Measurements from ENCODE around the gene CEP72. TPM values are rescaled to one million over a fixed set of nuclear protein-coding genes. Genes with fewer than 3 reads are reported as not detected.

CEP72 gene
- total RNA-seq, 1 donor from 2014 or later, result 7.0 TPM

DNA sequence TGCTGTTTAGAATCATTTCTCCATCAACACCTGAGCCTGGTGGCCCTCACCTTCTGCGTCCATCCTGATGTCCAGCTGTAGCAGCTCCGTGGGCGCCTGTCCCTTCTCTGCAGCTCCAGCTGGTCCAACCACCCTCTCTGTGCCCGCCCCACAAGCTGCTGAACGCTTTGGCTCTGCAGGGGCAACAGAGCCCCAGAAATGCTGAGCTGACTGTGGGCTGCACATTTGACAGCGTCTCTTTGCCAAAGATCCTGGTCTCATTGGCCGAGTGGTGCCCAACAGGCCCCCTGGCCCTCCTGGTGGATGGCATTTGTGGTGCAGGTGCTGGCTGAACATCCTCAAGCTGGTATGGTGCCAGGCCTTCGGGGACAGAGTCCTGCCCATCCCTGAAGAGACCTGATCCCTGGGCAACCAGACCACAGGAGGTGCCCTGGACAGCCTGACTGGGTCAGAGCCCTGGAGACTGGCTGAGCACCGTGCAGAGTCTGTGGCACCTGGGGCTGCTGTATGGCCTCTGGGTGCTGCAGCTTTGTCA is 25.3 kb upstream of the CEP72 start:
- no peaks in the 10 kb centered on the region for H3K4me1 ChIP-seq (ENCODE audit: insufficient read depth, low read length)
- no peak overlapping the region for H3K4me3 Mint-ChIP-seq (ENCODE audit: unreplicated experiment)
- H3K36me3 Mint-ChIP-seq (ENCODE audit: low read depth, unreplicated experiment), result peaks cover 1% of the 10 kb centered on the region
- peaks cover 17% of the 10 kb centered on the region for H3K9me3 Mint-ChIP-seq (ENCODE audit: unreplicated experiment)
- no peak overlapping the region for H3K27ac ChIP-seq (ENCODE audit: low read depth, low read length)
- H3K4me2 ChIP-seq (ENCODE audit: low read length), result no peak overlapping the region
- no peak for TF ChIP-seq EZH2 (IDR thresholded peaks at IDR 0.05; ENCODE audit: insufficient read depth, low read length)
- TF ChIP-seq, protein P1, sequence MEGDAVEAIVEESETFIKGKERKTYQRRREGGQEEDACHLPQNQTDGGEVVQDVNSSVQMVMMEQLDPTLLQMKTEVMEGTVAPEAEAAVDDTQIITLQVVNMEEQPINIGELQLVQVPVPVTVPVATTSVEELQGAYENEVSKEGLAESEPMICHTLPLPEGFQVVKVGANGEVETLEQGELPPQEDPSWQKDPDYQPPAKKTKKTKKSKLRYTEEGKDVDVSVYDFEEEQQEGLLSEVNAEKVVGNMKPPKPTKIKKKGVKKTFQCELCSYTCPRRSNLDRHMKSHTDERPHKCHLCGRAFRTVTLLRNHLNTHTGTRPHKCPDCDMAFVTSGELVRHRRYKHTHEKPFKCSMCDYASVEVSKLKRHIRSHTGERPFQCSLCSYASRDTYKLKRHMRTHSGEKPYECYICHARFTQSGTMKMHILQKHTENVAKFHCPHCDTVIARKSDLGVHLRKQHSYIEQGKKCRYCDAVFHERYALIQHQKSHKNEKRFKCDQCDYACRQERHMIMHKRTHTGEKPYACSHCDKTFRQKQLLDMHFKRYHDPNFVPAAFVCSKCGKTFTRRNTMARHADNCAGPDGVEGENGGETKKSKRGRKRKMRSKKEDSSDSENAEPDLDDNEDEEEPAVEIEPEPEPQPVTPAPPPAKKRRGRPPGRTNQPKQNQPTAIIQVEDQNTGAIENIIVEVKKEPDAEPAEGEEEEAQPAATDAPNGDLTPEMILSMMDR (IDR thresholded peaks at IDR 0.05; ENCODE audit: insufficient read depth, low read depth, low read length), result no peak
- H3K4me1 Mint-ChIP-seq (ENCODE audit: low read depth, unreplicated experiment), result no peaks in the 10 kb centered on the region
- no peak overlapping the region for H2AFZ ChIP-seq (ENCODE audit: low read depth, low read length)
- no peak for DNase-seq (ENCODE audit: low read depth)
- no peak overlapping the region for H3K4me3 ChIP-seq (ENCODE audit: insufficient read depth, low read depth, low read length)
- no peak overlapping the region for H3K27ac Mint-ChIP-seq (ENCODE audit: unreplicated experiment)
- H3K9ac ChIP-seq (ENCODE audit: low read length), result no peak overlapping the region
- H4K20me1 ChIP-seq (ENCODE audit: insufficient read depth, low read length), result no peaks in the 10 kb centered on the region
- H3K79me2 ChIP-seq (ENCODE audit: insufficient read depth, low read length), result no peaks in the 10 kb centered on the region
- no peaks in the 10 kb centered on the region for H3K36me3 ChIP-seq (ENCODE audit: insufficient read depth, low read length)
- H3K27me3 ChIP-seq (ENCODE audit: insufficient read depth, low read length), result peaks cover 4% of the 10 kb centered on the region
- peaks cover 73% of the 10 kb centered on the region for H3K27me3 Mint-ChIP-seq (ENCODE audit: low read depth, unreplicated experiment)
- H3K9me3 ChIP-seq (ENCODE audit: insufficient read depth, low read depth, low read length), result no peaks in the 10 kb centered on the region
- no peak for FAIRE-seq

DNA sequence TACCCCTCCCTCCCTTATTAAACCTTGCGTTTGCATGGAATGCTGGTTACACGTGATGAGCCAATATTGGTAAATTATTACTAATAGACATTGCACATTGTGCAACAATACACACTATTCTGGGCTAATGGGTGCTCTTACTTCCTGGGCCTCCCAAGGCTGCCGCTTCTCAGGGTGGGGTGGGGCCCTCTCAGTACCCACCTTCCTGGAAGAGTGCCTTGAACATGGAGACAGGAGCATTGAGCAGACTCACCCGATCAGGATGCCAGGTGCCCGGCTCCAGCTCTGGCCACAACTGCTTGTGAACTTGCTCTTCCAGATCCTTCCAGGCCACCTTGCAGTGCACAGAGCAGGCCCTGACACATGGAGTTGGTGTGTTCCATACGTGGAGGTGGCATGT is 24.7 kb upstream of the CEP72 start:
- Histone ChIP-seq H3K36me3 (ENCODE audit: insufficient read depth, low read length) (no peaks in the 10 kb centered on the region), H4K20me1 (ENCODE audit: insufficient read depth, low read length) (no peaks in the 10 kb centered on the region), H3K4me1 (ENCODE audit: insufficient read depth, low read length) (no peaks in the 10 kb centered on the region), H3K27me3 (ENCODE audit: insufficient read depth, low read length) (peaks cover 4% of the 10 kb centered on the region), H2AFZ (ENCODE audit: low read depth, low read length) (no peak overlapping the region), H3K9ac (ENCODE audit: low read length) (no peak overlapping the region), H3K27ac (ENCODE audit: low read depth, low read length) (no peak overlapping the region), H3K4me3 (ENCODE audit: insufficient read depth, low read depth, low read length) (no peak overlapping the region), H3K9me3 (ENCODE audit: insufficient read depth, low read depth, low read length) (no peaks in the 10 kb centered on the region), H3K79me2 (ENCODE audit: insufficient read depth, low read length) (no peaks in the 10 kb centered on the region), H3K4me2 (ENCODE audit: low read length) (no peak overlapping the region)
- FAIRE-seq (no peak), DNase-seq (ENCODE audit: low read depth) (no peak)
- Mint-ChIP-seq H3K27me3 (ENCODE audit: low read depth, unreplicated experiment) (peaks cover 69% of the 10 kb centered on the region), H3K4me1 (ENCODE audit: low read depth, unreplicated experiment) (no peaks in the 10 kb centered on the region), H3K9me3 (ENCODE audit: unreplicated experiment) (peaks cover 18% of the 10 kb centered on the region), H3K36me3 (ENCODE audit: low read depth, unreplicated experiment) (peaks cover 1% of the 10 kb centered on the region), H3K4me3 (ENCODE audit: unreplicated experiment) (no peak overlapping the region), H3K27ac (ENCODE audit: unreplicated experiment) (peak overlapping the region; percentile 77)
- no peak for TF ChIP-seq EZH2 (IDR thresholded peaks at IDR 0.05; ENCODE audit: insufficient read depth, low read length)
- TF ChIP-seq, protein P1 (IDR thresholded peaks at IDR 0.05; ENCODE audit: insufficient read depth, low read depth, low read length), result no peak

DNA sequence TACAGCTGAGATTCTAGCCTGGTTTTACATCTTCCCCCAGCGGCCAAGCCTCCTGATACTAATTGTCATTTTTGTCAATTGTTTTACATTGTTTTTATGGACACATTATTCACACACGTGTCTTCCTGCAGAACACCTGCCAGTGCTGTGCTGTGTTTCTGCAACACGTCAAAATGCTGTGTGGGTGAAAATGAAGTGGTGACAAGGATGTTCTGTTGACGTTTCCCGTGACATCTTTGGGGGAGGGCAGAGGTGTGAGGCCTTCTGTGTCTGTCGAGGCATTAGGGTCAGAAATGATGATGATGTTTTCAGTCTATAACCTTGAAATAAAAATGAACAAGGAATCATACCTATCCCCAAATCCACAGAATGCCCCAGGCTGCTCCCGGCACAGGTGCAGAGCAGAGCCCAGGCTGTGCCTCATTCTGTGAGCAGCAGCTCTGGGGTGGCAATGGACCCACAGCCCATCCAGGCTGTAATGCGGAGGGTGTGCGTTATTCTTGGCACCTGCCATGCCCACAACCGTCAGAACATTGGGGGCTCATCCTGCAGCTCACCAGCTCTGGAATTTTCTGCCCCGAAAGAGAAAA is 23.6 kb upstream of the CEP72 start:
- no peaks in the 10 kb centered on the region for H3K36me3 ChIP-seq (ENCODE audit: insufficient read depth, low read length)
- peaks cover 68% of the 10 kb centered on the region for H3K27me3 Mint-ChIP-seq (ENCODE audit: low read depth, unreplicated experiment)
- H3K27ac ChIP-seq (ENCODE audit: low read depth, low read length), result no peak overlapping the region
- peaks cover 1% of the 10 kb centered on the region for H3K36me3 Mint-ChIP-seq (ENCODE audit: low read depth, unreplicated experiment)
- H3K4me3 ChIP-seq (ENCODE audit: insufficient read depth, low read depth, low read length), result no peak overlapping the region
- no peak overlapping the region for H3K27ac Mint-ChIP-seq (ENCODE audit: unreplicated experiment)
- H2AFZ ChIP-seq (ENCODE audit: low read depth, low read length), result no peak overlapping the region
- H3K9me3 Mint-ChIP-seq (ENCODE audit: unreplicated experiment), result peaks cover 18% of the 10 kb centered on the region
- TF ChIP-seq EZH2 (IDR thresholded peaks at IDR 0.05; ENCODE audit: insufficient read depth, low read length), result no peak
- TF ChIP-seq, protein P1 (IDR thresholded peaks at IDR 0.05; ENCODE audit: insufficient read depth, low read depth, low read length), result no peak
- H3K79me2 ChIP-seq (ENCODE audit: insufficient read depth, low read length), result no peaks in the 10 kb centered on the region
- H3K9ac ChIP-seq (ENCODE audit: low read length), result no peak overlapping the region
- no peak overlapping the region for H3K4me3 Mint-ChIP-seq (ENCODE audit: unreplicated experiment)
- no peaks in the 10 kb centered on the region for H4K20me1 ChIP-seq (ENCODE audit: insufficient read depth, low read length)
- DNase-seq (ENCODE audit: low read depth), result no peak
- H3K4me2 ChIP-seq (ENCODE audit: low read length), result no peak overlapping the region
- no peaks in the 10 kb centered on the region for H3K4me1 Mint-ChIP-seq (ENCODE audit: low read depth, unreplicated experiment)
- H3K27me3 ChIP-seq (ENCODE audit: insufficient read depth, low read length), result peaks cover 7% of the 10 kb centered on the region
- H3K9me3 ChIP-seq (ENCODE audit: insufficient read depth, low read depth, low read length), result no peaks in the 10 kb centered on the region
- no peaks in the 10 kb centered on the region for H3K4me1 ChIP-seq (ENCODE audit: insufficient read depth, low read length)
- FAIRE-seq, result no peak

Measured in astrocyte (in vitro differentiated cells and primary cell).